Esophagus muscularis mucosa (tissue), 3 donors: Measurements from ENCODE around the gene ATRN.

ENCODE experiments used
- POLR2A ChIP-seq: fragments of 450-650 bp; IDR thresholded peaks from one replicate; pipeline ENCODE4 v1.6.1; 2017; ENCODE audit warnings: antibody characterized with exemption, moderate library complexity, mild to moderate bottlenecking, low read depth
- TF ChIP-seq, protein P1 (sequence below), 3 experiments: fragments of 200-600 bp in 2 of 3; fragments of 450-650 bp in 1 of 3; sonication (generic) in 2 of 3; IDR thresholded peaks; one replicate each; pipeline ENCODE4 v1.5.1; 2017 to 2019; ENCODE audit warnings: antibody characterized with exemption in 3 of 3, mild to moderate bottlenecking in 2 of 3, moderate library complexity in 1 of 3

DNA sequence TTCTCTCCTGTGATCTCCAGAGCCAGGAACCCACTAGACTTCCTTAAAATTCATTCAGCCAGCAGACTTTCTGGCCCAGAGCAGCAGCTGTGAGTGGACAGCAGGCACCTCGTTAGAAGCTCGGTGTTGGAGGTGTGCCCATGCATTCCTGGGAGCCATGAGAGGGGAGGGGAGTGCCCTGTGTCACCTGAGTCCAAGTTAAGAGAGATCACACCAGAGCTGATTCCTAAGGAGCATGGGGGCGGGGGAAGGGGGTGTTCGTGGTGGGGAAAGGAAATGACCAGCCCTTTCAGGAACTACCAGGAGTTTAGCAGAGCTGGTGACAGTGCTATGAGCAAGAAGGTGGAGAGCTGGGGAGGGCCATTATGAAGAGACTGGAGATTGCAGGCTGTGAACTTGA, 145.4 kb downstream of the ATRN start:
- no peak for TF ChIP-seq POLR2A
- TF ChIP-seq, protein P1, sequence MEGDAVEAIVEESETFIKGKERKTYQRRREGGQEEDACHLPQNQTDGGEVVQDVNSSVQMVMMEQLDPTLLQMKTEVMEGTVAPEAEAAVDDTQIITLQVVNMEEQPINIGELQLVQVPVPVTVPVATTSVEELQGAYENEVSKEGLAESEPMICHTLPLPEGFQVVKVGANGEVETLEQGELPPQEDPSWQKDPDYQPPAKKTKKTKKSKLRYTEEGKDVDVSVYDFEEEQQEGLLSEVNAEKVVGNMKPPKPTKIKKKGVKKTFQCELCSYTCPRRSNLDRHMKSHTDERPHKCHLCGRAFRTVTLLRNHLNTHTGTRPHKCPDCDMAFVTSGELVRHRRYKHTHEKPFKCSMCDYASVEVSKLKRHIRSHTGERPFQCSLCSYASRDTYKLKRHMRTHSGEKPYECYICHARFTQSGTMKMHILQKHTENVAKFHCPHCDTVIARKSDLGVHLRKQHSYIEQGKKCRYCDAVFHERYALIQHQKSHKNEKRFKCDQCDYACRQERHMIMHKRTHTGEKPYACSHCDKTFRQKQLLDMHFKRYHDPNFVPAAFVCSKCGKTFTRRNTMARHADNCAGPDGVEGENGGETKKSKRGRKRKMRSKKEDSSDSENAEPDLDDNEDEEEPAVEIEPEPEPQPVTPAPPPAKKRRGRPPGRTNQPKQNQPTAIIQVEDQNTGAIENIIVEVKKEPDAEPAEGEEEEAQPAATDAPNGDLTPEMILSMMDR (IDR thresholded peaks at IDR 0.05): no peak
